Heart left ventricle (tissue), 13 donors: ENCODE results near the gene NFATC2.

Source experiments
- POLR2A ChIP-seq, 2 donors: fragments of 450-650 bp; IDR thresholded peaks; one replicate each; pipeline ENCODE4 v1.6.1; 2017; ENCODE audit warnings: antibody characterized with exemption in 2 of 2, mild to moderate bottlenecking in 2 of 2, moderate library complexity in 2 of 2
- TF ChIP-seq, protein P1 (sequence below), 12 donors: fragments of 200-600 bp; sonication (generic) in 4 of 12; IDR thresholded peaks; one replicate each; pipeline versions ENCODE4 v1.5.0 to v1.8.0; 2018 to 2022; ENCODE audit warnings: antibody characterized with exemption in 12 of 12, mild to moderate bottlenecking in 5 of 12
- donor health status: ischemic (EF 13 %, LVEDD 7.1; RV severe dilation, severe dysfunction).
- donor health status: DM: no; HTN: yes; CAD: no.
- donor health status: DM: no; HTN: no; CAD: no.
- donor health status: ischemic (EF 25% LVEDD 6.9; RV normal size, moderate dysfunction).
- donor health status: ischemic (EF 25% LVEDD 5.7; RV mildly dilated, moderate dysfunction).
- donor health status: ischemic (EF 35%, LVEDD 5.7; RV mildly dilated, moderate dysfunction).
- donor health status: nonischemic (EF 11% LVEDD 7.7; RV severe dilation, severe dysfunction).
- donor health status: DM: yes; HTN: yes; CAD: no.
- donor health status: PGD.
- donor health status: ischemic (EF 29% LVEDD 5.4; RV normal size, mild dysfunction).
- donor health status: nonischemic (EF 23%, LVEDD 6.1; RV moderate dilation, normal function).

GRCh38 chr20:51359947-51360346 lies 182.6 kb downstream of the NFATC2 start:
- no peak for TF ChIP-seq POLR2A (IDR thresholded peaks at IDR 0.05)
- TF ChIP-seq, protein P1, sequence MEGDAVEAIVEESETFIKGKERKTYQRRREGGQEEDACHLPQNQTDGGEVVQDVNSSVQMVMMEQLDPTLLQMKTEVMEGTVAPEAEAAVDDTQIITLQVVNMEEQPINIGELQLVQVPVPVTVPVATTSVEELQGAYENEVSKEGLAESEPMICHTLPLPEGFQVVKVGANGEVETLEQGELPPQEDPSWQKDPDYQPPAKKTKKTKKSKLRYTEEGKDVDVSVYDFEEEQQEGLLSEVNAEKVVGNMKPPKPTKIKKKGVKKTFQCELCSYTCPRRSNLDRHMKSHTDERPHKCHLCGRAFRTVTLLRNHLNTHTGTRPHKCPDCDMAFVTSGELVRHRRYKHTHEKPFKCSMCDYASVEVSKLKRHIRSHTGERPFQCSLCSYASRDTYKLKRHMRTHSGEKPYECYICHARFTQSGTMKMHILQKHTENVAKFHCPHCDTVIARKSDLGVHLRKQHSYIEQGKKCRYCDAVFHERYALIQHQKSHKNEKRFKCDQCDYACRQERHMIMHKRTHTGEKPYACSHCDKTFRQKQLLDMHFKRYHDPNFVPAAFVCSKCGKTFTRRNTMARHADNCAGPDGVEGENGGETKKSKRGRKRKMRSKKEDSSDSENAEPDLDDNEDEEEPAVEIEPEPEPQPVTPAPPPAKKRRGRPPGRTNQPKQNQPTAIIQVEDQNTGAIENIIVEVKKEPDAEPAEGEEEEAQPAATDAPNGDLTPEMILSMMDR (IDR thresholded peaks at IDR 0.05), result no peak
